OCI-LY7 (cell line): Measurements from ENCODE around the gene RNFT2. TPM values are rescaled to one million over a fixed set of nuclear protein-coding genes. Genes with fewer than 3 reads are reported as not detected.

Experiments
- BruUV-seq: library from RNA; stranded (reverse); fragments of 400-500 nt; replicated peaks from 2 replicates; lab custom pipeline; 2021; lab: Mats Ljungman, UMichigan
- CTCF ChIA-PET: fragments of 300-600 bp; sonication (Branson Sonifier 250); formaldehyde crosslinking; loops from one replicate; lab custom pipeline; 2022; ENCODE audit warnings: antibody characterized with exemption; ENCODE audit not compliant: unreplicated experiment; lab: Charles Lee
- POLR2A ChIA-PET: fragments of 300-600 bp; sonication (Branson Sonifier 250); formaldehyde crosslinking; loops from one replicate; lab custom pipeline; 2022; ENCODE audit warnings: antibody characterized with exemption; lab: Charles Lee
- DNase-seq: peaks from one replicate; pipeline ENCODE4 v3.0.0-alpha.2; 2015; ENCODE audit warnings: low spot score
- H2AFZ ChIP-seq: fragments of 200-600 bp; sonication (generic), shearing (Covaris generic); 2 replicates; pipeline ENCODE4 v1.6.1; 2014; ENCODE audit warnings: mild to moderate bottlenecking, antibody characterized with exemption, low read length, moderate library complexity
- H3K27ac ChIP-seq: fragments of 200-600 bp; sonication (generic); 2 replicates; pipeline ENCODE4 v1.5.1; 2014; ENCODE audit warnings: mixed run types, low read depth, mild to moderate bottlenecking, moderate library complexity, low read length, inconsistent platforms; ENCODE audit not compliant: poor library complexity, severe bottlenecking
- H3K36me3 ChIP-seq: fragments of 200-600 bp; sonication (generic); 2 replicates; pipeline ENCODE4 v1.6.1; 2014; ENCODE audit warnings: mild to moderate bottlenecking, antibody characterized with exemption, low read length, moderate library complexity, mixed read lengths; ENCODE audit not compliant: insufficient read depth
- H3K4me1 ChIP-seq: fragments of 200-600 bp; sonication (generic); 2 replicates; pipeline ENCODE4 v1.5.1; 2014; ENCODE audit warnings: mild to moderate bottlenecking, low read length; ENCODE audit not compliant: insufficient read depth, poor library complexity, severe bottlenecking
- H3K4me2 ChIP-seq: fragments of 200-600 bp; sonication (generic); 2 replicates; pipeline ENCODE4 v1.6.1; 2014; ENCODE audit warnings: mild to moderate bottlenecking, low read length
- H3K4me3 ChIP-seq: fragments of 200-600 bp; sonication (generic); 2 replicates; pipeline ENCODE4 v1.5.1; 2014; ENCODE audit warnings: mild to moderate bottlenecking, low read depth, low read length; ENCODE audit not compliant: poor library complexity, severe bottlenecking
- H3K79me2 ChIP-seq: fragments of 200-600 bp; sonication (generic); 2 replicates; pipeline ENCODE4 v1.6.1; 2016; ENCODE audit warnings: low read depth, mild to moderate bottlenecking, low read length, moderate library complexity, mixed read lengths; ENCODE audit not compliant: insufficient read depth
- H3K9me2 ChIP-seq: fragments of 200-600 bp; sonication (generic); 2 replicates; pipeline ENCODE4 v1.6.1; 2016; ENCODE audit warnings: mild to moderate bottlenecking, low read length, mixed read lengths; ENCODE audit not compliant: insufficient read depth
- H3K9me3 ChIP-seq: fragments of 200-600 bp; sonication (generic); 2 replicates; pipeline ENCODE4 v1.6.1; 2014; ENCODE audit warnings: mild to moderate bottlenecking, mixed run types, low read length, mixed read lengths
- H4K20me1 ChIP-seq: fragments of 200-600 bp; sonication (generic); 2 replicates; pipeline ENCODE4 v1.6.1; 2014; ENCODE audit warnings: mild to moderate bottlenecking, antibody characterized with exemption, low read length, moderate library complexity, mixed read lengths; ENCODE audit not compliant: insufficient read depth
- CTCF ChIP-seq: fragments of 200-600 bp; sonication (generic); conservative IDR thresholded peaks from 2 replicates; pipeline ENCODE4 v1.5.1; 2014; ENCODE audit warnings: mild to moderate bottlenecking, antibody characterized with exemption, low read length, moderate library complexity, mixed read lengths
- EZH2phosphoT487 ChIP-seq: fragments of 200-600 bp; sonication (generic); IDR thresholded peaks from 2 replicates; pipeline ENCODE4 v1.6.1; 2018; ENCODE audit warnings: low read depth, borderline replicate concordance, mild to moderate bottlenecking, mixed run types, antibody characterized with exemption, low read length, moderate library complexity, mixed read lengths
- intact Hi-C: fragments of 100-400 bp; cut with micrococcal nuclease; formaldehyde crosslinking; loops from one replicate; pipeline ENCODE4 v1.10.0; 2022; ENCODE audit not compliant: unreplicated experiment
- total RNA-seq, 2 experiments: library from RNA; depleted of rRNA in 1 of 2; stranded (reverse); fragments of >200 nt in 1 of 2; shearing (Covaris generic) in 1 of 2; gene quantifications; 2 replicates each; pipeline ENCODE4 v1.2.3, GENCODE V29; 2014 to 2022

The RNFT2 gene
- total RNA-seq, 2 experiments from 2014 or later = 40.2 to 62.2 TPM

DNA sequence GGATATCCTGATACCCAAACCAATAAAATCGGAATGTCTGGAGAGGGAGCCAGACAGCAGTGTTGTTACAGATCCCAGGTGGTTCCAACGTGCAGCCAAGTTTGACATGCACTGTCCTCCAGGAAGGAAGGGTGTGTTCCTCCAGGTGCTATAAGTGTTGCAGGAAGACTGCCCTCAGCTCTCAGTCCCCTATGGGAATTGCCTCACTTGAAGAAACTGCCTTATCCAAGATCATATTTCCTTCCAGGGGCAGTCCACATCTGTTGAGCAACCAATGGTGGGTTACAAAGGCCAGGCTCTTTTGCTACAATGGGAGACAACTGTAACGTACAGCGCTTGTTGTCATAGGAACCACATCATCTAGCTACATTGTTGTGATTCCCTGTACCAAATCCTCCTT is 159.4 kb downstream of the RNFT2 start:
- no peak overlapping the region for H3K4me3 ChIP-seq
- ChIA-PET POLR2A (interaction anchor here (0.6 to 1.7 kb wide), 6 partner anchors 12 to 171 kb away, joined by 3 to 7 read pairs (median 3); no protein-coding TSS in a partner anchor), CTCF (interaction anchor here (0.5 to 1.0 kb wide), 3 partner anchors 12 to 260 kb away, joined by 3 read pairs; no protein-coding TSS in a partner anchor)
- no peak overlapping the region for H3K4me2 ChIP-seq
- no peak overlapping the region for H2AFZ ChIP-seq
- no peaks in the 10 kb centered on the region for H3K9me2 ChIP-seq
- H3K27ac ChIP-seq = no peak overlapping the region
- no peaks in the 10 kb centered on the region for H3K4me1 ChIP-seq
- TF ChIP-seq CTCF (no peak), EZH2phosphoT487 (no peak)
- no TSS peak for BruUV-seq
- intact Hi-C loops = no loop called here
- no peaks in the 10 kb centered on the region for H3K9me3 ChIP-seq
- no peaks in the 10 kb centered on the region for H3K36me3 ChIP-seq
- H4K20me1 ChIP-seq = no peaks in the 10 kb centered on the region
- no peak for DNase-seq
- H3K79me2 ChIP-seq = no peaks in the 10 kb centered on the region

DNA sequence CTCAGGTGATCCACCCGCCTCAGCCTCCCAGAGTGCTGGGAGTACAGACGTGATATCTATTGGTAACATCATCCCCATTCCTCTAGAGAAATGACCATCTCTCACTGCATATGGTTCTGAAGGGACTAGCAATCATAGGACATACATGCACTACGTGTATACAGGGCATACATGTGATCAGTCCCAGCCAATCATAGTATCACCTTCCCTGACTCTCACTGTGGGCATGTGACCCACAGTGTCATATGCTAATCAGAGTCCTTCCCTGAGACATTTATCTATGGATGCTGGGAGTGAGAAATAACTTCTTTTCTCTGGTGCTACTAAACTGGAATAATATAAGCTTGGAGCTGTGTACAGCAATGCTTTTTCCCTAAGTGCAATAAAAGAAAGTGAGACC is 160.6 kb downstream of the RNFT2 start:
- intact Hi-C loops = no loop called here
- no peak for DNase-seq
- no peaks in the 10 kb centered on the region for H3K9me2 ChIP-seq
- no peak overlapping the region for H2AFZ ChIP-seq
- H3K36me3 ChIP-seq = no peaks in the 10 kb centered on the region
- no peaks in the 10 kb centered on the region for H3K79me2 ChIP-seq
- TF ChIP-seq CTCF = no peak
- no peak for TF ChIP-seq EZH2phosphoT487
- no TSS peak for BruUV-seq
- no peak overlapping the region for H3K4me2 ChIP-seq
- no peak overlapping the region for H3K4me3 ChIP-seq
- ChIA-PET POLR2A (interaction anchor here (0.6 to 1.7 kb wide), 6 partner anchors 14 to 71 kb away, joined by 3 to 5 read pairs (median 3); no protein-coding TSS in a partner anchor), CTCF (interaction anchor here (1.0 kb wide), 1 partner anchor 10 kb away, joined by 3 read pairs; no protein-coding TSS in a partner anchor)
- H4K20me1 ChIP-seq = no peaks in the 10 kb centered on the region
- H3K4me1 ChIP-seq = no peaks in the 10 kb centered on the region
- no peaks in the 10 kb centered on the region for H3K9me3 ChIP-seq
- no peak overlapping the region for H3K27ac ChIP-seq

- Histone ChIP-seq H3K4me2 (no peak overlapping the region), H2AFZ (no peak overlapping the region), H3K9me2 (no peaks in the 10 kb centered on the region), H3K79me2 (no peaks in the 10 kb centered on the region), H3K4me3 (no peak overlapping the region), H3K9me3 (no peaks in the 10 kb centered on the region), H4K20me1 (no peaks in the 10 kb centered on the region), H3K36me3 (no peaks in the 10 kb centered on the region), H3K4me1 (no peaks in the 10 kb centered on the region), H3K27ac (no peak overlapping the region)
- ChIA-PET POLR2A (no interaction called here), CTCF (no interaction called here)
- BruUV-seq = no TSS peak
- DNase-seq = no peak
- TF ChIP-seq CTCF (no peak), EZH2phosphoT487 (no peak)
- intact Hi-C loops = no loop called here
Observed at GRCh38 chr12:116901612-116902011, 163.5 kb downstream of the RNFT2 start.
